Breast epithelium (tissue), 4 donors: ENCODE data around the gene KLHDC4. TPM values are rescaled to one million over a fixed set of nuclear protein-coding genes. Genes with fewer than 3 reads are reported as not detected.

ENCODE experiments used
- DNase-seq, 2 donors: peaks; one replicate each; pipeline ENCODE4 v3.0.0-alpha.2; 2019; ENCODE audit warnings: low spot score in 2 of 2
- H3K27ac ChIP-seq, 2 donors: fragments of 200-600 bp; sonication (generic) in 1 of 2; one replicate each; pipeline ENCODE4 v1.5.1; 2016 to 2019; ENCODE audit warnings: mild to moderate bottlenecking in 1 of 2
- H3K27me3 ChIP-seq, 2 donors: fragments of 200-600 bp; sonication (generic) in 1 of 2; one replicate each; pipeline versions ENCODE4 v1.5.1 to v1.6.0; 2017 to 2019; ENCODE audit warnings: control low read depth in 1 of 2, mild to moderate bottlenecking in 1 of 2
- H3K36me3 ChIP-seq: fragments of 200-600 bp; one replicate; pipeline ENCODE4 v1.5.1; 2019
- H3K4me1 ChIP-seq, 2 donors: fragments of 200-600 bp; sonication (generic); one replicate each; pipeline ENCODE4 v1.5.1; 2016 to 2019; ENCODE audit warnings: control low read depth in 1 of 2
- H3K4me3 ChIP-seq, 3 donors: fragments of 200-600 bp; sonication (generic); 1 replicate in 2 of 3; 2 replicates in 1 of 3; pipeline ENCODE4 v1.5.1; 2016 to 2019; ENCODE audit warnings: mild to moderate bottlenecking in 3 of 3, moderate library complexity in 2 of 3
- H3K9me3 ChIP-seq, 2 donors: fragments of 200-600 bp; sonication (generic) in 1 of 2; one replicate each; pipeline ENCODE4 v1.5.1; 2016 to 2019; ENCODE audit warnings: control low read depth in 1 of 2
- CTCF ChIP-seq, 3 donors: fragments of 450-650 bp; IDR thresholded peaks; one replicate each; pipeline ENCODE4 v1.5.1; 2016 to 2017; ENCODE audit warnings: antibody characterized with exemption in 3 of 3, mild to moderate bottlenecking in 3 of 3, moderate library complexity in 3 of 3
- POLR2A ChIP-seq: fragments of 450-650 bp; IDR thresholded peaks from one replicate; pipeline ENCODE4 v1.6.1; 2016; ENCODE audit warnings: antibody characterized with exemption, mild to moderate bottlenecking, moderate library complexity
- POLR2AphosphoS5 ChIP-seq, 3 donors: sonication (generic); formaldehyde crosslinking; IDR thresholded peaks; one replicate each; pipeline ENCODE4 v1.6.1; 2017; ENCODE audit warnings: antibody characterized with exemption in 3 of 3
- intact Hi-C: fragments of 100-400 bp; cut with DNase I; formaldehyde crosslinking; loops from one replicate; pipeline ENCODE4 v1.15.1; 2023; ENCODE audit warnings: low total_unique reads
- total RNA-seq, 3 donors: library from RNA; depleted of rRNA; stranded (reverse); fragments of >200 nt; gene quantifications; one replicate each; pipeline ENCODE4 v1.1.0, GENCODE V29; 2016

The KLHDC4 gene
- total RNA-seq, 3 donors from 2014 or later, result 25.9 to 35.6 (median 32.4) TPM

- Histone ChIP-seq H3K27ac (no peak overlapping the region), H3K4me1 (no peaks in the 10 kb centered on the region), H3K9me3 (no peaks in the 10 kb centered on the region), H3K36me3 (no peaks in the 10 kb centered on the region), H3K4me3 (no peak overlapping the region), H3K27me3 (peaks cover 0 to 46% of the 10 kb centered on the region in 2 donors)
- no peak for DNase-seq
- no peak for TF ChIP-seq CTCF (IDR thresholded peaks at IDR 0.05)
- TF ChIP-seq POLR2A, result no peak
- no peak for TF ChIP-seq POLR2AphosphoS5 (IDR thresholded peaks at IDR 0.05)
- intact Hi-C loops, result no loop called here
Measured at GRCh38 chr16:87692176-87692575, 73.6 kb downstream of the KLHDC4 start.

GRCh38 chr16:87691686-87692079, 74.1 kb downstream of the KLHDC4 start:
- peaks cover 0 to 51% of the 10 kb centered on the region in 2 donors for H3K27me3 ChIP-seq
- intact Hi-C loops, result loop anchor here (2.0 kb wide), 1 partner anchor 49 kb away; no protein-coding TSS in a partner anchor

GRCh38 chr16:87690911-87691685, 74.7 kb downstream of the KLHDC4 start:
- DNase-seq, result no peak
- H3K27me3 ChIP-seq, result peaks cover 0 to 57% of the 10 kb centered on the region in 2 donors
- H3K9me3 ChIP-seq, result no peaks in the 10 kb centered on the region
- H3K27ac ChIP-seq, result no peak overlapping the region
- no peak overlapping the region for H3K4me3 ChIP-seq
- no peaks in the 10 kb centered on the region for H3K36me3 ChIP-seq
- intact Hi-C loops, result loop anchor here (2.0 kb wide), 1 partner anchor 50 kb away; no protein-coding TSS in a partner anchor
- H3K4me1 ChIP-seq, result no peaks in the 10 kb centered on the region
- no peak for TF ChIP-seq POLR2A
- TF ChIP-seq POLR2AphosphoS5 (IDR thresholded peaks at IDR 0.05), result no peak
- TF ChIP-seq CTCF (IDR thresholded peaks at IDR 0.05), result no peak

More at GRCh38 chr16:87691686-87692079, 74.1 kb downstream of the KLHDC4 start:
- Histone ChIP-seq H3K36me3 (no peaks in the 10 kb centered on the region), H3K9me3 (no peaks in the 10 kb centered on the region), H3K4me3 (no peak overlapping the region), H3K27ac (no peak overlapping the region), H3K4me1 (no peaks in the 10 kb centered on the region)
- no peak for DNase-seq
- no peak for TF ChIP-seq POLR2A
- no peak for TF ChIP-seq POLR2AphosphoS5 (IDR thresholded peaks at IDR 0.05)
- TF ChIP-seq CTCF (IDR thresholded peaks at IDR 0.05), result no peak

GRCh38 chr16:87689956-87690465, 75.8 kb downstream of the KLHDC4 start:
- no peak for TF ChIP-seq POLR2AphosphoS5 (IDR thresholded peaks at IDR 0.05)
- TF ChIP-seq CTCF (IDR thresholded peaks at IDR 0.05), result no peak
- no peak for TF ChIP-seq POLR2A
- H3K4me3 ChIP-seq, result no peak overlapping the region
- no peaks in the 10 kb centered on the region for H3K36me3 ChIP-seq
- H3K4me1 ChIP-seq, result no peaks in the 10 kb centered on the region
- no peak for DNase-seq
- intact Hi-C loops, result loop anchor here (2.0 to 5.0 kb wide), 2 partner anchors 51 to 1798 kb away; no protein-coding TSS in a partner anchor
- H3K27me3 ChIP-seq, result peaks cover 3 to 68% of the 10 kb centered on the region in 2 donors
- no peaks in the 10 kb centered on the region for H3K9me3 ChIP-seq
- no peak overlapping the region for H3K27ac ChIP-seq
